Vagina (tissue), 2 donors: ENCODE measurements around the gene YAP1.

Experiments
- CTCF ChIP-seq, 3 experiments: fragments of 450-650 bp in 2 of 3; fragments of 200-600 bp in 1 of 3; sonication (generic) in 1 of 3; IDR thresholded peaks; one replicate each; pipeline ENCODE4 v1.5.1; 2017 to 2019; ENCODE audit warnings: antibody characterized with exemption in 3 of 3, mild to moderate bottlenecking in 2 of 3, moderate library complexity in 2 of 3
- POLR2A ChIP-seq, 2 donors: fragments of 450-650 bp; IDR thresholded peaks; one replicate each; pipeline ENCODE4 v1.6.1; 2017; ENCODE audit warnings: antibody characterized with exemption in 2 of 2, mild to moderate bottlenecking in 2 of 2, moderate library complexity in 2 of 2
- POLR2AphosphoS5 ChIP-seq, 2 donors: sonication (generic); formaldehyde crosslinking; IDR thresholded peaks; one replicate each; pipeline ENCODE4 v1.9.0; 2017; ENCODE audit warnings: antibody characterized with exemption in 2 of 2, mild to moderate bottlenecking in 2 of 2, low read depth in 1 of 2; ENCODE audit not compliant: insufficient read depth in 1 of 2

- TF ChIP-seq CTCF (IDR thresholded peaks at IDR 0.05) (no peak), POLR2A (IDR thresholded peaks at IDR 0.05) (no peak), POLR2AphosphoS5 (IDR thresholded peaks at IDR 0.05; ENCODE audit: insufficient read depth in 1 of 2, low read depth in 1 of 2) (no peak)
Observed at GRCh38 chr11:102108734-102109440, 1.4 kb upstream of the YAP1 start.
